ENCODE measurements around the gene ZNF683.

The ZNF683 gene

DNA sequence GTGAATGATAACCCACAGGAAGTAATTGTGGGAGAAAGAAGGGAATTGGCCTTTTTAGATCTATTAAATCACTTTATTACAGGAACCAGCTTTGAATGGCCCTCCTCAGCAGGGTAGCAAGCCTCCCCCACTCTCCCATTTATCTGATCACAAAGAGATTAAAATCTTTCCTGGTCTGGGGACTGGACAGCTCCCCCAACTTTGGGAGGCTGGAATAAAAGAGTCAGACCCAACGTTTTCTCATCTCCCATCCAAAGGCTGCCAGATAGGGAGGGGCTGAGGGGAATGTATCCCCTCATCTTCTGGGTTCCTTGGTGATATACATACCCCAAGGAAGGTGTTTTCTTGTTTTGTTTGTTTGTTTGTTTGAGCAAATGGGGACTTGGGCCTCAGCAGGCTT is 40.5 kb upstream of the ZNF683 start:
- no peaks in the 10 kb centered on the region for H3K9me2 ChIP-seq (replicated peaks; ENCODE audit: insufficient read depth, low read length)
- no peak overlapping the region for H2AFZ ChIP-seq (ENCODE audit: low read depth, low read length, severe bottlenecking)
- H3K4me2 ChIP-seq (ENCODE audit: low read depth, low read length, poor library complexity, severe bottlenecking), result no peak overlapping the region
- no peaks in the 10 kb centered on the region for H3K79me2 ChIP-seq (ENCODE audit: insufficient read depth, low read length)
- no peaks in the 10 kb centered on the region for H3K27me3 ChIP-seq (ENCODE audit: low read length)
- H3K27ac ChIP-seq (ENCODE audit: low read depth, low read length), result no peak overlapping the region
- H4K20me1 ChIP-seq (ENCODE audit: low read depth, low read length), result no peaks in the 10 kb centered on the region
- H3K9ac ChIP-seq (ENCODE audit: low read length), result no peak overlapping the region
- H3F3A ChIP-seq (ENCODE audit: insufficient read depth), result no peaks in the 10 kb centered on the region
- no peaks in the 10 kb centered on the region for H3K36me3 ChIP-seq (ENCODE audit: low read length)
- H3K9me3 ChIP-seq (ENCODE audit: insufficient read depth, low read length), result no peaks in the 10 kb centered on the region
- TF ChIP-seq, protein P1, sequence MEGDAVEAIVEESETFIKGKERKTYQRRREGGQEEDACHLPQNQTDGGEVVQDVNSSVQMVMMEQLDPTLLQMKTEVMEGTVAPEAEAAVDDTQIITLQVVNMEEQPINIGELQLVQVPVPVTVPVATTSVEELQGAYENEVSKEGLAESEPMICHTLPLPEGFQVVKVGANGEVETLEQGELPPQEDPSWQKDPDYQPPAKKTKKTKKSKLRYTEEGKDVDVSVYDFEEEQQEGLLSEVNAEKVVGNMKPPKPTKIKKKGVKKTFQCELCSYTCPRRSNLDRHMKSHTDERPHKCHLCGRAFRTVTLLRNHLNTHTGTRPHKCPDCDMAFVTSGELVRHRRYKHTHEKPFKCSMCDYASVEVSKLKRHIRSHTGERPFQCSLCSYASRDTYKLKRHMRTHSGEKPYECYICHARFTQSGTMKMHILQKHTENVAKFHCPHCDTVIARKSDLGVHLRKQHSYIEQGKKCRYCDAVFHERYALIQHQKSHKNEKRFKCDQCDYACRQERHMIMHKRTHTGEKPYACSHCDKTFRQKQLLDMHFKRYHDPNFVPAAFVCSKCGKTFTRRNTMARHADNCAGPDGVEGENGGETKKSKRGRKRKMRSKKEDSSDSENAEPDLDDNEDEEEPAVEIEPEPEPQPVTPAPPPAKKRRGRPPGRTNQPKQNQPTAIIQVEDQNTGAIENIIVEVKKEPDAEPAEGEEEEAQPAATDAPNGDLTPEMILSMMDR (IDR thresholded peaks at IDR 0.05; ENCODE audit: insufficient read depth, low read length, poor library complexity, severe bottlenecking), result no peak
- TF ChIP-seq EZH2phosphoT487 (conservative IDR thresholded peaks at IDR 0.05; ENCODE audit: low read length), result no peak
- no peak overlapping the region for H3K4me3 ChIP-seq (ENCODE audit: insufficient read depth, low read length, poor library complexity, severe bottlenecking)

DNA sequence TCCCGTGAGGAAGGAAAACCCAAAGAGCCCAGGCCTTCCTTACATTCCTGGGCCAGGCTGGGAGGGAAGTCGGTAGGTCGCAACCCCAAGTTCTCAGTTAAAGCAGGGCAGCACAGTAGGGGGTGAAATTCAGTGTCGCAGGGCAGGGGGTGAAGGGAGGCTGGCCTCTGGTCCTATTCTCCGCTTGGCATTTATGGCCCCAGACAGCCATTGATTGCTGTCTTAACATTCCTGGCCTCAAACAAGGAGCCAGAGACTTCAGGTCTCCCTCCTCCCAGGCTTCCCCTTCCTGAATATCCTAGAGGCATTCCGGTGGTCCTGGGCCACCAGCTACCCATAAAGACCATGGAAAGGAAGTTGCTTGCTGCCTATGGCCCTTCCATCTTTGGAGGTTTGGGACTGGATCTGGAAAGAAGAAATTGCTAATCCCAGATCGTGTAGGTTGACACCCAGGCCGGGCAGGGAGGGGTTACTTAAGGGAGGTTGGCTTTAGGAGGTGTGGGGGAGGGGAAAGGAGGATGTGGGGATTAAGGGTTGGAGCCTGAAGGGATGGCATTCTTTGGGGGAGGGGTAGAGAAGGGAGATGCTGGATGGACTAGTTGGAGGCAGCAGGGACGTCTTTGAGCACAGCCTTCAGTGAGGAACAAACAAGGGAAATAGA is 39.8 kb upstream of the ZNF683 start:
- Histone ChIP-seq H2AFZ (ENCODE audit: low read depth, low read length, severe bottlenecking) (no peak overlapping the region), H4K20me1 (ENCODE audit: low read depth, low read length) (no peaks in the 10 kb centered on the region), H3K9me3 (ENCODE audit: insufficient read depth, low read length) (no peaks in the 10 kb centered on the region), H3K36me3 (ENCODE audit: low read length) (no peaks in the 10 kb centered on the region), H3K9me2 (replicated peaks; ENCODE audit: insufficient read depth, low read length) (no peaks in the 10 kb centered on the region), H3K27ac (ENCODE audit: low read depth, low read length) (no peak overlapping the region), H3K27me3 (ENCODE audit: low read length) (no peaks in the 10 kb centered on the region), H3K4me3 (ENCODE audit: insufficient read depth, low read length, poor library complexity, severe bottlenecking) (no peak overlapping the region), H3K4me2 (ENCODE audit: low read depth, low read length, poor library complexity, severe bottlenecking) (no peak overlapping the region), H3K79me2 (ENCODE audit: insufficient read depth, low read length) (no peaks in the 10 kb centered on the region), H3K9ac (ENCODE audit: low read length) (no peak overlapping the region), H3F3A (ENCODE audit: insufficient read depth) (no peaks in the 10 kb centered on the region)
- TF ChIP-seq, protein P1 (IDR thresholded peaks at IDR 0.05; ENCODE audit: insufficient read depth, low read length, poor library complexity, severe bottlenecking), result no peak
- no peak for TF ChIP-seq EZH2phosphoT487 (conservative IDR thresholded peaks at IDR 0.05; ENCODE audit: low read length)

DNA sequence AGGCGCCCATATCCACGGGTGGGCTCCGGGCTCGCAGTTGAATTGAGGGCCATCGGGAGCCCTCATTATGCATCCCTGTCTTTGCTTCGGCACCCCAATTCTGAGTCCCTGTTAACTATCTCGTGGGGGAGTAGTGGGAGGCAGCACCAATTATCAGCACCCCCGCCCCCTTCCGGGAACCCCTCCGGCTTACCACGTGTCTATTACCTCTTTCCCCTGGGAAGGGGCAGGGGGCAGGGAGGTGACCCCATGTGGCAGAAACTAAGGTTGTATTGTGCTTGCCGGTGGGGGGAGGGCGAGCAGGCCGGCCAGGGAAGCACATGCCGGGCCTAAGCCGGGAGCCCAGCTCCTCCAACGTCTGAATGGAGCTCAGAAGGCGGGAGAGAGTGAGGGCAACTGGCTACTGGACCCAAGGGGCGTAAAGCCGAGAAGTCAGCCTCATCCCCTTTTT is 39.1 kb upstream of the ZNF683 start:
- Histone ChIP-seq H2AFZ (ENCODE audit: low read depth, low read length, severe bottlenecking) (no peak overlapping the region), H3K36me3 (ENCODE audit: low read length) (no peaks in the 10 kb centered on the region), H3K79me2 (ENCODE audit: insufficient read depth, low read length) (no peaks in the 10 kb centered on the region), H3K27ac (ENCODE audit: low read depth, low read length) (no peak overlapping the region), H3F3A (ENCODE audit: insufficient read depth) (no peaks in the 10 kb centered on the region), H3K4me2 (ENCODE audit: low read depth, low read length, poor library complexity, severe bottlenecking) (no peak overlapping the region), H3K27me3 (ENCODE audit: low read length) (no peaks in the 10 kb centered on the region), H3K9me3 (ENCODE audit: insufficient read depth, low read length) (no peaks in the 10 kb centered on the region), H3K4me3 (ENCODE audit: insufficient read depth, low read length, poor library complexity, severe bottlenecking) (no peak overlapping the region), H3K9me2 (replicated peaks; ENCODE audit: insufficient read depth, low read length) (no peaks in the 10 kb centered on the region), H3K9ac (ENCODE audit: low read length) (no peak overlapping the region), H4K20me1 (ENCODE audit: low read depth, low read length) (no peaks in the 10 kb centered on the region)
- no peak for TF ChIP-seq EZH2phosphoT487 (conservative IDR thresholded peaks at IDR 0.05; ENCODE audit: low read length)
- TF ChIP-seq, protein P1 (IDR thresholded peaks at IDR 0.05; ENCODE audit: insufficient read depth, low read length, poor library complexity, severe bottlenecking), result no peak
